Amniotic epithelial cell (primary cell): ENCODE measurements around the gene NDOR1.
A peak's percentile ranks its signal among the peaks of the same experiment; 100 is the strongest.

ENCODE experiments used
- DNase-seq: peaks from one replicate; pipeline ENCODE4 v3.0.0-alpha.2; 2010; ENCODE audit warnings: low read depth

NDOR1 gene

DNA sequence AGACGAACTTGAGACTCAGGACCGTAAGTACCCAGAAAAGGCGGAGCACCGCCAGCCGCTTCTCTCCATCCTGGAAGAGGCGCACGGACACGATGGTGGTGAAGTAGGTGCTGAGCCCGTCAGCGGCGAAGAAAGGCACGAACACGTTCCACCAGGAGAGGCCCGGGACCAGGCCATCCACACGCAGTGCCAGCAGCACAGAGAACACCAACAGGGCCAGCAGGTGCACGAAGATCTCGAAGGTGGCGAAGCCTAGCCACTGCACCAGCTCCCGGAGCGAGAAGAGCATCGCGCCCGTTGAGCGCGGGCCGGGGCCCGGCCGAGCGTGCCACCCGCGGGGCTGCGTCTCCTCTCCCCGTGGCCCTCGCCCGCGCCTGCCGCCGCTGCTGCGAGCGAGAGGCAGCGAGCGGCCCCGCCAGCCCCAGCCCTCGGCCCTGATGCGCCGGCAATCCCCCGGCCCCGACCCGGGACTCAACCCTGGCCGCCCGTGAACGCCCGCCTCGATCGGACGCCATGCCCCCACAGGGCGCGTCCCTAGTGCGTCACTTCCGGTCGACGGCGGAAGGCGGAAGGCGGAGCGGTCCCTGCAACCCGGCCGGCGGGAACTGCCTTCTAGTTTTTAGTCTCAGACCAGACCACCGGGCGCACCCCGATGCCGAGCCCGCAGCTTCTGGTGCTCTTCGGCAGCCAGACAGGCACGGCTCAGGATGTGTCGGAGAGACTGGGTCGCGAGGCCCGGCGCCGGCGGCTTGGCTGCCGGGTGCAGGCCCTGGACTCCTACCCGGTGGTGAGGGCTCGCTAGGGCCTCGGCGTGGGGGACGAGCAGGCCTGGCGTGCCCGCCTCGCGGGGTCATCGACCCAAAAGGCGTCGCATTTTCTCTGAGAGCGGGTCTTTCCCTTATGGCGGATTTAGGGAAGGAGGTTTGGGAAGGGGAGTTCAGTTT is at the start of gene NDOR1, which contains the start of gene TMEM203:
NDOR1 (plus strand) TSS at position 575 of the 944 bp plus-strand sequence; CDS start at position 653, 78 bp downstream.
TMEM203 (minus strand) TSS at position 523 of the 944 bp plus-strand sequence; CDS start at position 289, 234 bp downstream.
- peak; percentile 67 for DNase-seq

DNA sequence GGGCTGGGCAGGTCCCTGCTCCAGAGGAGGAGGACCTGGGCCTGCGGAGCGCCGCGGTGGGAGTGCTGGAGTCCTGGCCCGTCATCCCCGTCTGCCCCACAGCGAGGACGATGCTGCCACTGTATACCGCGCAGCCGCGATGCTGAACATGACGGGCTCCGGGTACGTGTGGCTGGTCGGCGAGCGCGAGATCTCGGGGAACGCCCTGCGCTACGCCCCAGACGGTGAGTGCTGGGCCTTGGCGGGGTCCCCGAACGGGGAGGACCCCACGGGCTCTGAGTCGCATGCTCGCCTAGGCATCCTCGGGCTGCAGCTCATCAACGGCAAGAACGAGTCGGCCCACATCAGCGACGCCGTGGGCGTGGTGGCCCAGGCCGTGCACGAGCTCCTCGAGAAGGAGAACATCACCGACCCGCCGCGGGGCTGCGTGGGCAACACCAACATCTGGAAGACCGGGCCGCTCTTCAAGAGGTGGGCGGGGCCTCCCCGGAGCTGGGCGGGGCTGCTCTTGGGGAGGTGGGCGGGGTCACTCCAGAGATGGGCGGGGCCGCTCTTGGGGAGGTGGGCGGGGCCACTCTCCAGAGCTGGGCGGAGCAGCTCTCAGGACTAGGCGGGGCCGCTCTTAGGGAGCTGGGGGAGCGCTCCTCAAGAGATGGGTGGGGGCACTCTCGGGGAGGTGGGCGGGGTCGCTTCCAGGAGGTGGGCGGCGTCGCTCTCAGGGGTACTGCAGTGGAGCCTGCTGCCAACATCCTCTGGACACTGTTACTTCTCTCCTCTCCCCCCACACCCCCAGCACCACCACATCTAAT is 48.7 kb upstream of the NDOR1 start:
- DNase-seq, result peak; percentile 23

DNA sequence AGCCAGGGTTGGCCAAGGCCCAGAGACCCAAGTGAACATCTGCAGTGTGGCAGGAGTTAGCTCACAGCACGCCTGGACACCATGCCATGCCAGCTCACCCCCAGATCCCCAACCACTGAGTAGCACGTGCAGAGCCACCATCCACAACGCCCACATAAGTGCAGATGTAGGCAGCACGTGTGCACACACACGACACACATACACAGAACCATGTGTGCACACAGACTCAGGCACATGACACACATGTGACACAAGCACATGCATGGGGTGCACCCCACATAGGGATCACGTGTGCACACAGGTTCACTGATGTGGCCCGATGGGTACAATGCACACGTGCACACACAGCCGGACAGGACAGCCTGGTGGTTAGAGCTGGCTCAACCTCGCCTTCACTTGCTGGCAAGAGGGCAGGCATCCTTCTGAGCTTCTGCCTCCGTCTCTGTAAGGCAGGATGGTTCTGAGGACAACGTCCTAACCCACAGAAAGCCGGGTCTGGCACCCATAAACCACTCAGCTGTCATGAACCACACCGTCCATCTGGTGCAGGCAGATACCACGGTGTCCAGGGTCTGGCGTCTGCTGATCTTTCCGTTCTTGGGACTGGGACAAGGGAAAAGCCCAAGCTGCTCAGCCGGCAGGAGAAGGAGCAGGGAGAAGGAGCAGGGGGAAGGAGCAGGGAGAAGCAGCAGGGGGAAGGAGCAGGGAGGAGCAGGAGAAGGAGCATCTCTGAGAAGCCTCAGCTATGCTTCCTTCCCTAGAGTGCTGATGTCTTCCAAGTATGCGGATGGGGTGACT is 47.7 kb upstream of the NDOR1 start:
- DNase-seq, result no peak

GRCh38 chr9:137158625-137159024 is 46.9 kb upstream of the NDOR1 start:
- DNase-seq, result no peak

GRCh38 chr9:137159105-137160053 is 46.1 kb upstream of the NDOR1 start:
- DNase-seq, result no peak

DNA sequence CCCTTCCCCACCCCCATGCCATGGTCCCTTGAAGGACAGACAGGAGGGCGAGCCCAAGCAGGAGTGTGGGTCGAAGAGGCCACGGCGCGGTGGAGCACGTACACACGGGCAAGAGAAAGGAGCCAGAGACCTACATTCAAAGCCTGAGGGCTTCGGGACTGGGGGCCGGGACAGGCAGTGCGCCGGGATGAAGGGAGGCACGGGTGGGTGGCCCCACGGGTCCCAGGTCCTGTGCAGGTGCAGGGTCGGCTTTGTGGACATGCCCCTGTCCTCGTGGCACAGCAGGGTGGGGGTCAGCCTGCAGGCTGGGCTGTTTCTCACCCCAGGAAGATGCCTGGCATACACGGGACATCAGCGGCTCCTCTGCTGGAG is 45.5 kb upstream of the NDOR1 start:
- no peak for DNase-seq

- DNase-seq, result no peak
These were observed 44.6 kb upstream of the NDOR1 start for GRCh38 chr9:137160716-137161557.

GRCh38 chr9:137161558-137162486 is 43.7 kb upstream of the NDOR1 start:
- no peak for DNase-seq

GRCh38 chr9:137162505-137163364 is 42.8 kb upstream of the NDOR1 start:
- DNase-seq, result peak; percentile 17

- no peak for DNase-seq
These were observed 42.2 kb upstream of the NDOR1 start for GRCh38 chr9:137163365-137163715.

GRCh38 chr9:137163805-137164204 is 41.7 kb upstream of the NDOR1 start:
- DNase-seq, result no peak

GRCh38 chr9:137164370-137165249 is 40.9 kb upstream of the NDOR1 start:
- no peak for DNase-seq

DNA sequence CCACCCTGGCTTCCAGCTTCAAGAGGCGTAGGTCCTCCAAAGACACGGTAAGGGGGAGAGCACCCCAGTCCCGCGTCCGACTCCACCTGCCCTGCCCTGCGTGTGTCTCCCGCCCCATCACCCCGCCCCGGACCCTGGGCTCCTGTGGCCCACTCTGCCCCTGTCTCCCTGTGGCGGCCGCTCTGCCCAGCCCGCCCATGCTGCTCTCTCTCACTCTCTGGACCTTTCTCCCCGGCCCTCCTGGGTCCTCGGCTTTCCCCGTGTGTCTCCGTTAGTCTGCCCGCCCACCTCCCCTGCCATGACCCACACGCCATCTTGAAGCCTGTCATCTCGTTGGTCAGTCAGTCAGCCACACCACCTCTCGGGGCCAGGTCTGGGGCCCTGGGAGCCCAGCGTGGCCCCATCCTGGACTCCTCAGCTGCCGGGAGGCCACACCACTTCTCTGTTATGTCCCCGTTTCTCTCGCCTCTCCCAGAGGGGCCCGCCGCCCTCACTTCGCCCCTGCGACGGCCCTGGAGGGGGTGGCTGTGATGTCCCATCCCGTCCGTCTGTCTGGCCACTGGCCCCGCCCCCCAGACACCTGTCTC is 40.2 kb upstream of the NDOR1 start:
- DNase-seq, result no peak

DNA sequence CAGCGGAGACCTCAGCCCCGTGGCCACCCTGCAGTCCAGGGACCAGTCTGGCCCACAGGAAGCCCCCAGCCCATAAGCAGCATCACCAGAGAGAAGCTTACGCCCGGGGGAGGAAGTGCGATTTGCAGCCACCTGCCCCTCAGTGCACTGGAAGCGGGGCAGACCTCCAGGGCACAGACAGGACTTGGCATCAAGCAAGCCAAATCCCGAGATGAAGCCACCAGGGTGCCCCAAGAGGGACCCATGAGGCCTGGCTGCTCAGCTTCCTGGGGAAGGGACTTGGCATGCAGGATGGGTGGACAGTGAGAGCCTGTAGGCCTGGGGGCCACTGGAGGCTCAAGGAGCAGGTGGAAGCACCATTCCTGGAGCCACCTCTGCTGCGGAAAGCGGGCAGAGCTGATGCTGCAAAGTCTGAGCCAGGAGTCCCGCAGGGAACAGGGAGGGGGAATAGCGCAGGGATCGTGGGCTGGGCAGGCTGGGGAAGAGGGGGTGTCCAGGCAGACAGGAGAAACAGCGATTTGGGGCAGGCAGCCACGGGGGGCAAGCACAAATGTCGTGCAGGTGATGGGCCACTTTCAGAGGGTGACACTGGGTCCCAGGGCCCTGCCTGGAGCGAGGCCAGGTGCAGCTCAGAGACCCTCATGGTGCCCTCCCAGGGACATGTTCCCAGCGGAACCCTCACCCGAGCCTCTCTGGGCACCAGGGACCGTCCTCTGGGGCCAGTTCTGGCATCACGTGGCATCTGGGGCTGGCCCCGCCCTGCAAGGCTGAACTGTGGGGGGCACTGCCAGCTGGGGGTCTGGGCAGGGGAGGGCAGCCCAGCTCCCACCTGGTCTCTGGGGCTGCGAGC is 38.9 kb upstream of the NDOR1 start:
- no peak for DNase-seq

- DNase-seq, result no peak
These were observed 38.2 kb upstream of the NDOR1 start for GRCh38 chr9:137167277-137167746.
